OCI-LY3 (cell line): ENCODE measurements around the gene ZC3H18.

Experiments used
- CTCF ChIP-seq: fragments of 200-600, 300-600 bp; sonication (generic); IDR thresholded peaks from 2 replicates; pipeline ENCODE4 v1.5.1; 2014; ENCODE audit warnings: antibody characterized with exemption, low read length, low read depth
- EZH2phosphoT487 ChIP-seq: fragments of 200-600 bp; shearing (Covaris generic); IDR thresholded peaks from 2 replicates; pipeline ENCODE4 v1.6.1; 2018; ENCODE audit warnings: antibody characterized with exemption, mixed run types, low read depth

- TF ChIP-seq EZH2phosphoT487: no peak
- TF ChIP-seq CTCF: no peak
These were observed 56.4 kb downstream of the ZC3H18 start for GRCh38 chr16:88626646-88627045.
